Dermis blood vessel endothelial cell (primary cell): ENCODE measurements around the gene RPS8. TPM values are rescaled to one million over a fixed set of nuclear protein-coding genes. Genes with fewer than 3 reads are reported as not detected.
"Not testable (repeated sequence)": the region's sequence is repeated elsewhere in the genome, so short reads cannot be mapped to it uniquely, and the experiment has no call there.

Experiments
- DNase-seq: peaks from one replicate; pipeline ENCODE4 v3.0.0; 2010
- total RNA-seq: library from RNA; depleted of rRNA; stranded (reverse); fragments of >200 nt; gene quantifications from 2 replicates; pipeline ENCODE4 v1.2.3, GENCODE V29; 2014

The RPS8 gene
- total RNA-seq, 1 donor from 2014 or later, result 2,124 TPM

DNA sequence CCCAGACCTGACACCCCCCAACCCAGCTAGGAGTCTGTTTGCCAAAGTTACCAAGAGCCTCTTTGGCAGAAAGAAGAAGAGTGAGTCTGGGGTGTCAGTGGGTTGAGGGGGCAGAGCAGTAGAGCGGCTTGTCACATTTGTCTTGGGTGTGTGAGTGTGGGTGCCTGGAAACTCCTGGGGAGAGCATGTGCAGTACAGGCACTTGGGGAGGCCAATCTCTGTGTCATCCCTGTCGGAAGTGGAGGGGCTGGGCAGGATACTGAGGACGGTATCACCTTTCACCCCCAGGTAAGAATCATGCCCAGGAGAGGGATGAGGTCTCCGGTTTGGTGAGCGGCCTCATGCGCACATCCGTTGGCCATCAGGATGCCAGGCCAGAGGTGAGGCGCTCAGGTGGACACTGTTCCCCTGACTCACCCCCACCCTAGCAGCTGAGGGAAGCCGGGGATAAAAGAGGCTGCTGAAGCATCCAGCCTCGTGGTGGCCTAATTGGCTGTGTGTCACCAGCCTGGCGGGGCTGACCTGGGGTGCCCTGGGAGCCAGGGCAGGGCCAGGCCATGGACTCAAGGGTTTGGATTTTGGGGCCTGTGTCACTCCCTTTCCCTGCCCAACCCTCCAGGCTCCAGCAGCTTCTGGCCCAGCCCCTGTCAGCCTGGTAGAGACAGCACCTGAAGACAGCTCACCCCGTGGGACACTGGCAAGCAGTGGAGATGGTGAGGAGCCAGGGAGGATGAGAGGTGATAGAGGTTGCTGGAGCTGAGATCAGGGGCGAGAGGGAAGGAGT, 28.2 kb downstream of the RPS8 start:
- no peak for DNase-seq

GRCh38 chr1:44805311-44806024, 30.1 kb downstream of the RPS8 start:
- no peak for DNase-seq

DNA sequence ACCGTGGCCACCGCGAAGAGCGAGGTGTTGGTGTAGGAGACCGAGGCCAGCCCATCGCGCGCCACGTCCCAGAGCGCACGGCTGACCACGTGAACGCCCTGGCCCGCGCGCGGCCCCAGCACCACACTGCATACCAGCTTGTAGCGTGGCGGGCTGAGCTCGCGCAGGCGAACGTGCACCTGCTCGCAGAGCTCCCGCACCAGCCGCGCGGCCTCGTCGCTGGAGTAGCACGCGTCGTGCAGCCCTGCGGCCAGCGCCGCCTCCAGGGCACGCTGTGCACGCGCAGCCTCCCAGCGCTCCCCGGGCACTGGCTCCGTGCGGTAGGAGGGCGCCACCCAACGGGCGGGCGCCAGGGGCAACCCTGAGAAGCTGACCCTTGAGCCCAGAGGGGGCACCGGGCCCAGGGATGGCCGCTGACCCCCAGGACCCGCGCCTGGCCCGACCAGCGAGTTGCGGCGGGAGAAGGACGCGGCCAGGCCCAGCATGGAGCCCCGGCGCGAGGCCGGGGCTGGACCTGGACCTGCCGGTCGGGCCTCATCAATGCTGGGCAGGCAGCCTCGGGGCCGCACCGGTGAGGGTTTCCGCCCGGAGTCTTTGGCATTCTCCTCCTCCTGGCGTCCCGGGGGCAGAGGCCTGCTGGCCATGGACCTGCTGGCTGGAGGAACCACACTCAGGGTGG, 30.8 kb downstream of the RPS8 start:
- DNase-seq, result no peak

- no peak for DNase-seq
Measured at GRCh38 chr1:44806704-44807363, 31.5 kb downstream of the RPS8 start, which contains the start of gene DYNLT4. DYNLT4 (minus strand) TSS chr1:44807351; CDS start chr1:44806668, 683 bp downstream.

DNA sequence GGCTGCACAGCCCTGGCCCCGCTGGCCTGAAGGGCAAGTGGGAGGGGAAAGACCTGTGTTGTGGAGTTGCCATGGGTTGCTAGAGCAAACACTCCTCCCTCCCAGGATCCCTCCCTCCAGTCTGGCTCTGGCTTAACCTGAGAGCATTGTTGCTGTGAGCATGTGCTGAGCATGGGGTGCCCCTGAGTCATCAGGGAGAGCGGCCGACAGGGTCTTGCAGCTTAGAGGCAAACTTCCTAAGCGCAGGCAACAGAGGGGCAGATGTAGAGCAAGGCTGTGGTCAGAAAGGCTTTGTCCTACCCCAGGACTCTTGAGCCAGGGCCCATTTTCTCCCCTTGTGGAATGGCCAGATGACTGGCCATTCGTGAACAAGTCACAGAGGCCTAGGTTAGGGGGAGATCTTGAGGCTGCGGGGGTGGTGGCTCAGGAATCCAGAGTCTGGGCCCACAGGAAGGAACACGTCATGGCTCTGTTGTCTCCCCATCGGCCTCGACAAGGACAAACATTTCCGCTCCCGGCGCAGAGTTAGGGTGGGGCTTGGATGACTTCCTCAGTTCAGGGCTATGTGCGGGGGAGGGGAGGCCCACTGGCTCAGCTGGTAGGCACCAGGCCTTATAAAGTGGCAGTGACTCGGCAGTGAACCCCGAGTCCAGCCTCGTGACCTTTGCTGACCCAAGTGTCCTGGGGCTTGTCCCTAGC, 32.2 kb downstream of the RPS8 start:
- DNase-seq, result peak; percentile 100

- peak; percentile 95 for DNase-seq
Measured at GRCh38 chr1:44808063-44808937, 33.0 kb downstream of the RPS8 start, which contains the start of gene BTBD19. BTBD19 (plus strand) TSS chr1:44808523; CDS start chr1:44808821, 298 bp downstream.

- DNase-seq, result peak; percentile 65
Measured at GRCh38 chr1:44808938-44809917, 33.9 kb downstream of the RPS8 start.

DNA sequence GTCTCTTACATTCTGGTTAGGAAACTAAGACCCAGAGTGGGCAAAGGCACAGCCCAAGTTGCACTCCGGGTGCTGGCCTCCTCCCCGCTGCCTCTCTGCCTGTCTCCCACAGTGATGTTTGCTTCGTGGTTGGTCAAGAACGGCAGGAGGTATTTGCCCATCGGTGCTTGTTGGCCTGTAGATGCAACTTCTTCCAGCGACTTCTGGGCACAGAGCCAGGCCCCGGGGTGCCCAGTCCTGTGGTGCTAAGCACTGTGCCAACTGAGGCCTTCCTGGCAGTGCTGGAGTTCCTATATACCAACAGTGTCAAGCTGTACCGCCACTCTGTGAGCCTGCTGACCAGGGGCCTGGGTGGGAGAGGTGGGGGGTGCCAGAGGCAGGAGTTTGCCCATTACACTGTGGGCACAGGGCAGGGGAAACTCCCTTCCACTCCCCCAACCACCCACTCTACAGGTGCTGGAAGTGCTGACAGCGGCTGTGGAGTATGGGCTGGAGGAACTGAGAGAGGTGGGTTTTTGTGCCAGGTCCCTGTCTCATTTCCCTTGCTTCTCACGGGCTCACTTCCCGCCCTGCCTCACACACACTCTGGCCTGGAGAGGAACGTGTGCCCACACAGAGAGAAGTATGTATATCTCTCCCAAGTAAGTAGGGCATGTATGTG, 34.9 kb downstream of the RPS8 start:
- peak; percentile 38 for DNase-seq

DNA sequence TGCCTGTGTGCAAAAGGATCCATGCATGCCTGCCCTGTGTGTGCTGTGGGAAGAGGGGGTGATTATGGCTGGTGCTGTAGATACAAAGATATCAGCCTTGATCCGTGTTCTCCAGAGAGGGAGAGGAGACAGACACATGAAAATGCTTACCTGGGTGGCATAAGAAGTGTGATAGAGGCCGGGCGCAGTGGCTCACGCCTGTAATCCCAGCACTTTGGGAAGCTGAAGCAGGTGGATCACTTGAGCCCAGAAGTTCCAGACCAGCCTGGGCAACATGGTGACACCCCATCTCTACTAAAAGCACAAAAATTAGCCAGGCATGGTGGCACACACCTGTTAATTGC, 35.4 kb downstream of the RPS8 start:
- DNase-seq, result not testable (repeated sequence)

GRCh38 chr1:44811234-44811633, 35.9 kb downstream of the RPS8 start:
- DNase-seq, result no peak

DNA sequence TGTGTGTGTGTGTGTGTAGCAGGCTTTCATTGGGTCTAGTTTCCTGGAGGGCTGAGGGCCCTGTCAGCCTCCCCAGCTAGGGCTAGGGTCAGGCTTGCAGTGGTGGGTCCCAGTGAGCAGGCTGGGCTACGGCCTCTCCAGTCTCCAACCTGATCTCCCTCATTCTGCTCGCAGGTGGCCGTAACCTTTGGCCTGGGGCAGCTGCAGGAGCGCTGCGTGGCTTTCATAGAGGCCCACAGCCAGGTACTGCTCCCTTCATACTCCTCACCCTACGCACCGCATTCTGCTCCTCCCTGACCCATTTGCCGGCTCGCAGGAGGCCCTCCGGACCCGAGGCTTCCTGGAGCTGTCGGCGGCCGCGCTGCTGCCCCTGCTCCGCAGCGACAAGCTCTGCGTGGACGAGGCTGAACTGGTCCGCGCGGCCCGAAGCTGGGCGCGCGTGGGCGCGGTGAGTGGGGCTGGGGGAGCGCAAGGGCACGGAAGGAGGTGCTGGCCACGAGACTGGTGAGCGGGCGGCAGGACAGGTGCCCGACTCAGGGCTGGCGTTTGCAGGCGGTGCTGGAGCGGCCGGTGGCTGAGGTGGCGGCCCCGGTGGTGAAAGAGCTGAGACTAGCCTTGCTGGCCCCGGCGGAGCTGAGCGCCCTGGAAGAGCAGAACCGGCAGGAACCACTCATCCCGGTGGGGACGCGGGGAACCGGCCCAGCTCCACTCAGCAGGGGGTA, 37.6 kb downstream of the RPS8 start:
- no peak for DNase-seq

- DNase-seq, result not testable (repeated sequence)
Measured at GRCh38 chr1:44815926-44816325, 40.6 kb downstream of the RPS8 start.

DNA sequence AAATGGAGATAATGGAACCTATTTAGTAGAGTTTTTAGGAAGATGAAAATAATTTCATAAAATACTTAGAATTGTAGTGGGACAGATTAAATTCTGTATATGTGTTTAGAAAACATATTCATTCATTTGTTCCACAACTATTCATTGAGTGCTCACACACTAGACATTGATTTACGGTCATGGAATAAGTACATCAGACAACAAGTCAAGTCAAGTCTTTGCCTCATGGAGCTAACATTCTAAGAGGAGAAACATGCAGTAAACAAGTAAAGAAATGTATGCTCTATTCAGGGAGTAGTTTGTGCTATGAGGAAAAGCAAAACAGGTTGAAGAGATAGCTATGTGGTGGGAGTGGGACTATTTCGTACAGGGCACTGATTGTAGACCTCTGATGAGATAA, 42.0 kb downstream of the RPS8 start:
- no peak for DNase-seq

- DNase-seq, result no peak
Measured at GRCh38 chr1:44817771-44818495, 42.6 kb downstream of the RPS8 start.

- no peak for DNase-seq
Measured at GRCh38 chr1:44819196-44819607, 43.9 kb downstream of the RPS8 start.

GRCh38 chr1:44819608-44820327, 44.4 kb downstream of the RPS8 start:
- peak; percentile 85 for DNase-seq
